GM19025 (cell line): ENCODE measurements around the gene ADGRD1.
"Not testable (repeated sequence)": the region's sequence is repeated elsewhere in the genome, so short reads cannot be mapped to it uniquely, and the experiment has no call there.

ENCODE experiments used
- ATAC-seq: cut with Tn5 transposase; IDR thresholded peaks from one replicate; pipeline ENCODE4 v1.9.1; 2021; ENCODE audit warnings: mild to moderate bottlenecking, low read depth, moderate library complexity; ENCODE audit not compliant: unreplicated experiment

The ADGRD1 gene

GRCh38 chr12:130982565-130983225 is 29.0 kb downstream of the ADGRD1 start:
- ATAC-seq, result no peak

- no peak for ATAC-seq
These were observed 29.8 kb downstream of the ADGRD1 start for GRCh38 chr12:130983328-130984017.

GRCh38 chr12:130984183-130985058 is 30.7 kb downstream of the ADGRD1 start:
- no peak for ATAC-seq

GRCh38 chr12:130987151-130987931 is 33.6 kb downstream of the ADGRD1 start:
- no peak for ATAC-seq

- ATAC-seq, result no peak
These were observed 34.6 kb downstream of the ADGRD1 start for GRCh38 chr12:130988261-130988660.

GRCh38 chr12:130988751-130989150 is 35.0 kb downstream of the ADGRD1 start:
- no peak for ATAC-seq

GRCh38 chr12:130989391-130989790 is 35.7 kb downstream of the ADGRD1 start:
- no peak for ATAC-seq

- ATAC-seq, result no peak
These were observed 36.3 kb downstream of the ADGRD1 start for GRCh38 chr12:130990034-130990433.

- ATAC-seq, result no peak
These were observed 38.7 kb downstream of the ADGRD1 start for GRCh38 chr12:130992448-130992847.

GRCh38 chr12:130992979-130993538 is 39.4 kb downstream of the ADGRD1 start:
- no peak for ATAC-seq

GRCh38 chr12:130993759-130994670 is 40.3 kb downstream of the ADGRD1 start:
- ATAC-seq, result no peak

- no peak for ATAC-seq
These were observed 41.2 kb downstream of the ADGRD1 start for GRCh38 chr12:130994821-130995375.

GRCh38 chr12:130995386-130995969 is 41.8 kb downstream of the ADGRD1 start:
- ATAC-seq, result not testable (repeated sequence)

GRCh38 chr12:130998136-130998535 is 44.4 kb downstream of the ADGRD1 start:
- no peak for ATAC-seq

GRCh38 chr12:131000000-131000486 is 46.3 kb downstream of the ADGRD1 start:
- ATAC-seq, result no peak

- no peak for ATAC-seq
These were observed 47.8 kb downstream of the ADGRD1 start for GRCh38 chr12:131001493-131001892.

- no peak for ATAC-seq
These were observed 48.5 kb downstream of the ADGRD1 start for GRCh38 chr12:131002216-131002631.

GRCh38 chr12:131003036-131003715 is 49.5 kb downstream of the ADGRD1 start:
- no peak for ATAC-seq
